GM21526 (cell line): ENCODE data around the gene KCNH5.

Experiments used
- ATAC-seq: cut with Tn5 transposase; IDR thresholded peaks from one replicate; pipeline ENCODE4 v1.9.1; 2021; ENCODE audit warnings: moderate library complexity; ENCODE audit not compliant: unreplicated experiment, low FRiP score

KCNH5 gene, protein sequence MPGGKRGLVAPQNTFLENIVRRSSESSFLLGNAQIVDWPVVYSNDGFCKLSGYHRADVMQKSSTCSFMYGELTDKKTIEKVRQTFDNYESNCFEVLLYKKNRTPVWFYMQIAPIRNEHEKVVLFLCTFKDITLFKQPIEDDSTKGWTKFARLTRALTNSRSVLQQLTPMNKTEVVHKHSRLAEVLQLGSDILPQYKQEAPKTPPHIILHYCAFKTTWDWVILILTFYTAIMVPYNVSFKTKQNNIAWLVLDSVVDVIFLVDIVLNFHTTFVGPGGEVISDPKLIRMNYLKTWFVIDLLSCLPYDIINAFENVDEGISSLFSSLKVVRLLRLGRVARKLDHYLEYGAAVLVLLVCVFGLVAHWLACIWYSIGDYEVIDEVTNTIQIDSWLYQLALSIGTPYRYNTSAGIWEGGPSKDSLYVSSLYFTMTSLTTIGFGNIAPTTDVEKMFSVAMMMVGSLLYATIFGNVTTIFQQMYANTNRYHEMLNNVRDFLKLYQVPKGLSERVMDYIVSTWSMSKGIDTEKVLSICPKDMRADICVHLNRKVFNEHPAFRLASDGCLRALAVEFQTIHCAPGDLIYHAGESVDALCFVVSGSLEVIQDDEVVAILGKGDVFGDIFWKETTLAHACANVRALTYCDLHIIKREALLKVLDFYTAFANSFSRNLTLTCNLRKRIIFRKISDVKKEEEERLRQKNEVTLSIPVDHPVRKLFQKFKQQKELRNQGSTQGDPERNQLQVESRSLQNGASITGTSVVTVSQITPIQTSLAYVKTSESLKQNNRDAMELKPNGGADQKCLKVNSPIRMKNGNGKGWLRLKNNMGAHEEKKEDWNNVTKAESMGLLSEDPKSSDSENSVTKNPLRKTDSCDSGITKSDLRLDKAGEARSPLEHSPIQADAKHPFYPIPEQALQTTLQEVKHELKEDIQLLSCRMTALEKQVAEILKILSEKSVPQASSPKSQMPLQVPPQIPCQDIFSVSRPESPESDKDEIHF

DNA sequence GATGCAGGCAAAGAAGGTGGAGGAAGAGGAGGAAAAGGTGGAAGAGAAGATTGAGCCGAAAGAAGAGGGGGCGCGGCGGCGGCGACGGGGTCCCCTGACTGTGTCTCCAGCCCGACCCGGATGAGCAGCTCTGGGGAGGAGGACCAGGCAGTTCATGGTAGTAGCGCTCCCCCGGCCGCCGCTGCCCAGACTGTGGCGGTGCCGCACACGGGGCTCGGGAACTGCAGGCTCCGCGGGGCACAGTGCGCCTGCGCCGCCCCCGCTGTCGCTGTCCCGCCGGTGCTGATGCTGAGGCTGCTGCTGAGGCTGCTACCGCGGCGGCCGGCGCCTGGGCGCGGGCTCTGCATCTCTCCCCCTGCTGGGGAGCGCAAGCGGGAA, at the start of gene KCNH5:
KCNH5 (minus strand) TSS at position 225 of the 378 bp plus-strand sequence. CDS start 272 bp downstream, outside the sequence.
- ATAC-seq, result no peak

DNA sequence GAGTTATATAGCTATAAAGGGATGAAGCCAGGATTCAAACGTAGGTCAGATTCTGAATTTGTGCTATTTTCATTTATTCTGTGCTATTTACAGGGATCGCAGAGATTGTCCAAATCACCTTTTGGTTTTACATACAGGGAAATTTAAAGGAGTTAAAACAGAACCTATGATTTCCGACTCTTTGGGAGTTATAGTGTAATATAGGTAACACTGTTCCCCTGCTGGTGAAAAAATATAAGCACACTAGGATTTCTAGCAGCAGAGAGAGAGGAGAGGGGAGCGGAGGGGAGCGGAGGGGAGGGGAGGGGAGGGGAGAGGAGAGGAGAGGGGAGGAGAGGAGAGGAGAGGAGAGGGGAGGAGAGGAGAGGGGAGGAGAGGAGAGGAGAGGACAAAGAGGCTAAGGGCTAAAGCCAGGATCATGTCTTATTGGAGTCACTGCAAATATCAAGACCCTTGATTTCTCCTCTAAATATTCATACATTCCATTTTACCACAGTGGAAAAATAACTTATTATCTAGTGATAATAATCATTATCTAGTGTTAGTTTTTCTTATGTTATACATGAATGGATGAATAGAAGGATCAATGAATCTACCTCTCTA, 46.2 kb upstream of the KCNH5 start:
- ATAC-seq, result no peak

DNA sequence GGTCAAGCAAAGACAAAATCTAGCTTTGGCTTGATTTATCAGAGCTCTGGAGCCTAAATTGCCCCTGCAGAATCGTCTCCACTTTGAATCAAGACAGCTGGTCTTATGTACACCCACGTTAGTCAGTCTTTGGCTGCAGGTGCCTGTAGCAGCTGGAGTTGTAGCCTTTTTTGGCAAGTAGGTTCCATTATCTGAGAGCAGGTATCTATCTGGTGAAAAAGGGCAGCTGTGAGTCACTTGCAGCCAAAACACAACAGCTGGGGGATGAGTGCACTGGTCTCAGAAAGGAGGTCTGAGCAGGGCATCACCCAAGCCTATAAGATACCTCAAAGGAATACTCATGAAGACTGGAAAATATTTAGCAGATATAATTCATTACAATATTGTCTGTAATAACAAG, 43.6 kb upstream of the KCNH5 start:
- no peak for ATAC-seq

DNA sequence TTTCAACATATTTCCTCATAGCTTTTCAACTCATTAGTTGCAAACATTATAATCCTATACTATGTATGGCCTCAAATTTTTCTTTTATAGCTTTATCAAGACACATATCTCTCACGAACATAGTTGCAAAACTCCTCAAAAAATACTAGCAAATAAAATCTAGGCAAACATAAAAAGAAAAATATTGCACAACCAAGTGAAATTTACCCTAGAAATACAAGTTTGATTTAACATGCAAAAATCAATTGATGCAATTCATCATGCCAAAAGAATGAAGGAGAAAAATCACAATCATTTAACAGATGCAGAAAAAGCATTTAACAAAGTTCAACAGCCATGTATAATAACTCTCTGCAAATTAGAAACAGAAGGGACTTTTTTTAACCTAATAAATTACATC, 33.3 kb upstream of the KCNH5 start:
- no peak for ATAC-seq

DNA sequence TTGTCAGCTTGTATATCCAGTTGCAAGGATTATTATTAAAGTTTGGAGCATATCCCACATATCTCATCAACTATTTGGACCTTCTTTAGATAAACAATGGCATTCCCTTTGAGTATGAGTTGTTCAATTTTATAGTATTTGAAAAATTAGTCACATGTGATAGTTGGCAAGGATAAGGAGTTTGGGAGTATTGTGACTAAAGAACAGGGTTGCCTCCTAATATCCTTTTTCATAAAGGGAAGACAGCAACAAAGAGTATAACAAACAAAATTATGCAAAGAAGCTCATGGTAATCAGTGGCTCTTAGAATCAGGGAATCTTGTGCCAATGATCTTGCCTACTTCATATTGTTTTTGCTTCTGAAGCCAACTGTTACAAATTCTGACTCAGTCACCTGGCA, 31.2 kb upstream of the KCNH5 start:
- ATAC-seq, result no peak

DNA sequence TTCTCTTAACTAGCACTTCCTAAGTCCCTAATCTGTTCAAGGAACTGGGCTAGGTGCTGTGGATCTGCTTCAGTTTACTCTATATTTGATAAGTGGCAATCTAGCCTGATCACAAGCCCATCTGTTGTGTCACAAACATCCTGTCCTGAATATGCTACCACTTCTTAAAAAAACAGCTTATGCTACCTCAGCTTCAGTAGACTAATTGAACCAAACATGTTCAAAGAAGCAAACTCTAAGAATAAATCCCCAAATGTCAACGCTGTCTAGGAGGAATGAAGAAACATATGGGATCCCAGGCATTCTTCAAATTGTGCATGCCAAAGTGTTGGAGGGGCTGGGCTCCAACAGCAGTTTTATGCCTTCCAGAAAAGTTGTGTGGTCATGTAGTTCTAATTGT, 10.4 kb upstream of the KCNH5 start:
- no peak for ATAC-seq

DNA sequence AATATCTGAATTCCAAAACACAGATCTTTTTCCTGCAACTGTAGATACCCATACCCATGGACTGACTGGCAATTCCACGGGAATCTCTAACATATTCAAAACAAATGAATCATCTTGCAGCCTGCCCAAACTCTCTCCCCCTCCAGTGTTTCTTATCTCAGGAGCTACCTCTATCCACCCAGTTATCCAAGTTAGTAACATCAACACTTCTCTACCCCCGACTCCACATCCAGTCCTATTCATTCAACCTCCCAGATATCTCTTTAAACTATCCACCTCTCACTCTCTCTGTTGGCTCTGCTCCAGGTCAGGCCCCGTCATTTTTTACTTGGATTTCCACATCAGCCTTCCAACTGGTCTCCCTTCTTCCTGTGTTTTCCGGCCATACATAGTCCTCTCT, 6.7 kb upstream of the KCNH5 start:
- ATAC-seq, result no peak

DNA sequence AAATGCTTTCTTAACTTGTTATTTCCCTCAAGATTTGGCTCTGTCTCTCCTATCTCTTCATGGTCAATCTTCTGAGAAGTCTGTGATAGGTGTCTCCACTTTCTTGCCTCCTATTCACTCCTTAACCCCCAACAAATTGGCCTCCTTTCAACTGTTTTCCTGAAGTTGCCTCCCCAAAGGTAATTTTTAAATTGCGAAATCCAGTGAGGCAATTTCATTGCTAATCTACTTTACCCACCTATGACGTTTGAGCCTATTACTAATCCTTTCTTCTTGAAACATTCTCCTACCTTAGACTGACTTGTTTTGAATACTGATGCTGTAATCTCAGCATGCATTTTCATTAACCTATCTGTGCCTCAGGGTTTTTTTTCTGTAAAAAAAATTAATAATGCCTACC, 6.0 kb upstream of the KCNH5 start:
- no peak for ATAC-seq

DNA sequence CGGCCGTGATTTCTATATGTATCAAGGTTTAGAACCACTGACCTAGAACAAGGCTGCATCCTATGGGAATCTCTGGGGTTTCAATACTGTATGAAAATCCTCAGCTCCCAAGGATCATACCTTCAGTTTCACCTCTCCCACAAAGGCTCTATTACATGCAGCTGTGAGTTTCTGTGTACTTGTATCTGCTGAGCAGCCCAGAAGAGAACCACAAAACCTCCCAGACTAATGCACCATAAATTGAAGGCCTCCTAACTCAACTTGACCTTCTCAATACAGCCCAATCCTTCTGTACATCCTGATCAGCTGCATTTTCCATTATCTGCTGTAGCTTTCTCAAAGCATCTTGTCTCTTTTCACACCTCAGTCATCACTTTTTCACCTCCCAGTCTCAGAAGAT, 5.4 kb upstream of the KCNH5 start:
- no peak for ATAC-seq

DNA sequence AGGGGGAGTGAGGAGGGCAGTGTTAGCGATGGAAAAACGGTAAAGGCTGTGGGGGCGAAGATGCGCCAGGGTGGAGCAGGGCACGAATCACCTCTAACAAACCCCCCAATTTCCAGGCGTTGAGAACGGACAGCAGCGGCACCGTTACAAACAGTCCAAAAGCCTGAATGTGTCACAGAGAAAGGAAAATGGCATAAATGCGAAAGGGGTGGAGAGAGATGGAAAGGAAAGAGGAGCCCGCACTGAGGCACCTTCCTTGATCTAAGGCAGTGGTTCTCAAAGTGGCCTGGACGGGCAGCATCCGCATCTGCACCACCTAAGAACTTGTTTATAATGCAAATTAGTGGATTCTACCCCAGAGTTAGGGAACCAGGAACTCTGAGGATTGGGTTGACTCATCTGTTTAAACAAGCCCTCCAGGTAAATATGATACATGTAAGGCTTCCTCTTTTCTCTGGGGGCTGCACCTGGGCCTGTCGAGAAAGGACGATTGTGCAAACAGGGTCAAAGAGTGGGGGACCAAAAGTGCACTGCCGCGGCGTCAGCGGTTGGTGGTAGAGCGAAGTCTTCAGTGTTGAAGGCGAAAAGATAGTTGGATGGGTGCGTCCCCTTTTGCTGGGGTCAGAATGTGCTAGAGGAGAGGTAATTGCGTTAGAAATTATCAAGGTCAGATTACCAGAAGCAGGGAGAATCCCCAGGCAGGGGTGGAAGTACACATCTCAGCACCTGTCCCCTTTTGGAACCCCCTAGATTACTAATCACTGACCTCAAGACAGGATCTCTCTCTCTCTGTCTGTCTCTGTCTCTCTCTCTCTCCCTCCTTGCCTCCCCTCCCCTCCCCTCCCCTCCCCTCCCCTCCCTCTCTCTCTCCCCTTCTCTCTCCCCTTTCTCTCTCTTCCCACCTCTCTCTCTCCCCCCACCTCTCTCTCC, 1.3 kb upstream of the KCNH5 start:
- no peak for ATAC-seq

DNA sequence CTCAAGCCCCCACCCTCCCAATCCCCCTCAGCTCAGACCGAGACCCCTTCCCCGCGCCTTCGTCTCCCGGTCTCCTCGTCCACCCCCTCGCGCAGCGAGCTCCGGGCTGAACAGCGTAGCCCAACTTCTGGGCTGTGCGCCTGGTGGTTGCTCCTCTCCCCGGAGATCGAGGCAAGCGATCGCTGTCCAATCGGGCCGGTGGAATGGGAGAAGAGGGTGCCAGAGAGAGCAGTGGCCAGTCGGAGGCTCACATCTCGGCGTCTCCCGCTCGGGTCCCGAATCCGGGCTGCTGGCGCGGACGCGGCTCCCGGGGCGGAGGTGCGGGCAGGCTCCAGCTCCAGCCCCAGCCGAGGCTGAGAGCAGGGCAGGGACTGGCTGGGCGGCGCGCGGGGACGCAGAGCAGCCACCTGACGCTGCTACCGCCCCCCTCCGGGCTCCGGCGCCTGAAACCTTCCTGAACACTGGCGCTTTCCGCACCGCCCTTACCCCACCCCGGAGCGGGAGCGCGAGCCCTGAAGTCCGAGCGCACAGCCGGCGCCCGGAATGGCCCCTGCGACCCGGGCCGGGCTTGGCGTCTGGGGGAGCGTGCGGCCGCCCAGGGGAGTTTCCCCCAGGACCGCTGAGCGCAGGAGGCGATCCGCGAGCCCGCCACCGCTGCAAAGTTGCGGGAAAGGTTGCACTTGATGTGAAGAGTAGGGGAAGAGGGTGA, 508 bp upstream of the KCNH5 start:
- no peak for ATAC-seq

DNA sequence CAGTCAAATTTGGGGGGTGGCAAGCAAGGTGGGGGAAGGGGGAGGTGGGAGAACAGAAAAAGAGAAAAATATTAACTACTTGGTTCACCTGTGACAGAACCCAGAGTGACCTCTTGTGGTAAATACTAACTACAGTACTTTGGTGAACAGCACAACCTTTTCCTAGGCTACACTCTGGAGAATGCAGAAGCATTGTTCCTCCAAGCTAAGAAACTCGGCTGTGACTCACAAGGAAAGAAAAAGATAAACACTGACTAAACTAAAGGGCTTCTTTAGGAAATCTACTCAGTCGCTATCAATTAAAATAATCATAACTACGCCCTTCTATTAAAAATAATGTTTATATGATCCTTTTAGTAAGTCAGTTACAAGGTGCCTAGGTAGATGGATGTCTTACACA, 5.4 kb downstream of the KCNH5 start:
- no peak for ATAC-seq

DNA sequence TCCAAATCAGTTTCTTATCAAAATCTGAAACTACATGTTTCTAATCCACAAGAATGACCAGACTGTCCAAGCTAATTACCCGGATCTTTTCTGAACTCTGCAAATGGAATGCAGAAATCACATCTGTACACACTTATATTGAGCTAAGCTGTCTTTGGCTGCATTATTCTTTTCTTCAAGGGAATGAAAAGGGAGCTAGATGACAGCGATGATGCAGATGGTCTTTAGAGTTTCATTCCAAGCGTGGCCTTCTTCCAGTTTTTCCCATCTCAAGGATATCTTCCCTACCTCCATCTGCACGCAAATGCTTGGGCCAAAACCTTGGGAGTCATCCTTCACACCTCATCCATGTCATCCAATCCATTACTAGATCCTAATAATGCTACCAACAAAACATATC, 12.6 kb downstream of the KCNH5 start:
- ATAC-seq, result no peak

DNA sequence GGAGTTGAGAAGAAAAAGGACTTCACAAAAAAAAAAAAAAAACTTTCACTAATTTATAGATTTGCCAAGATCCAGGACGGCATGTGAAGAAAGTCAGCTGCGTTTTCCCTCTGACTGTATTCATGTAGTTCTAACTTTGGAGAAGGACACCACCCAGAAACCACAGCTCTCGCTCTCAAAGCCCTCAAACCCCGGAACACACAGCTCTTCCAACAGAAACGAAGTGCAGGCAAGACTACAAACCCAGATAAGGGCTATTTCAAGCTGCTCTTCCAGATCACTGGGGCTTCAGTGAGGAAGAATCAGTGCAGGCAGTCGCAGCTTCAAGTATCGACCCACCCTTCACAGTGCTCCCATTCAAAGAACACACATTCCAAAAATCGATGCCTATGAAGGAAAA, 13.2 kb downstream of the KCNH5 start:
- no peak for ATAC-seq

DNA sequence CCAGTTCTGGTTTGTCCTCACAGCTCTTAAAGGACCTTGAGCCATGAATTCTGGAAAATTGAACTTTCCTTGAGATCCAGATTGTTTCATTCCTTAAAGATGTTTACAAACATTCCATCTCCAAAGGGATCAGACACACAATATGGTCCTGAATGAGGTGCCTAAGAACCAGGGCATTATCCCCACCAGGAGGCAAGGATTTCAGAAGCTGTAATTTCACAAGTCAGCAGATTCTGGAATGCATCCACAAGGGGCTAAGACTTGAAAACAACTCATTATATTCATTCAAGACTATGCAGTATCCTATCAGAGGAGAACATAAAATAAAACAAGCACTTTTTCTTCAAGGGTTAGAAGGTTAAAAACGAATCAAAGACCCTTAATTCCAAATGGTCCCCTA, 15.1 kb downstream of the KCNH5 start:
- no peak for ATAC-seq

DNA sequence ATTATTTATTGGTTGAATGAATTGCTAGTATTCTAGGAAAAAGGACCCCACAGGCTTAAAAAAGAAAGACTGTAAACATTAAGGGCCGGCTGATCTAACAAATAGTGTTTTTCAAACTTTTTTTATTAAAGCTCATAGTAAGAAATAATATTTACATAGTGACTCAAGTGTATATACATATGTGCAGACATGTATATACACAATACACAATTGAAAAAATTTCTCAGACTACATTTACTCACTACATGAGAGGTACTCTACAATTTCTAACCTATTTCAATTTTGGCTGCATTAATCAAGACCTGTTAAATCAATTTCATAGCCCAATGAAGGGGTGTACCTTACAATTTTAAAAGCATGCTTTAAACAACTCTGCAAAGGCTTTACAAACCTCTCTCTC, 17.5 kb downstream of the KCNH5 start:
- no peak for ATAC-seq

DNA sequence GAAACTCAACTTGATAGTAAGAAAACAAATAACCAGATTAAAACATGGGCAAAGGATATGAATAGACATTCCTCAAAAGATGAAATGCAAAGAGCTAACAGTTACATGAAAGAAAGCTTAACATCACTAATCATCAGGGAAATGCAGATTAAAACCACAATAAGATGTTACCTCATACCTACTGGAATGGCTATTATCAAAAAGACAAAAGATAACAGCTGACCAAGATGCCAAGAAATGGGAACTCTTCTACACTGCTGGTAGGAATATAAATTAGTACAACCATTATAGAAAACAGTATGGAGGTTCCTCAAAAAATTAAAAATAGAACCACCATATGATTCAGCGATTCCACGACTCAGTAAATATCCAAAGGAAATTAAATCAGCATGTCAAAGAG, 18.8 kb downstream of the KCNH5 start:
- ATAC-seq, result no peak

DNA sequence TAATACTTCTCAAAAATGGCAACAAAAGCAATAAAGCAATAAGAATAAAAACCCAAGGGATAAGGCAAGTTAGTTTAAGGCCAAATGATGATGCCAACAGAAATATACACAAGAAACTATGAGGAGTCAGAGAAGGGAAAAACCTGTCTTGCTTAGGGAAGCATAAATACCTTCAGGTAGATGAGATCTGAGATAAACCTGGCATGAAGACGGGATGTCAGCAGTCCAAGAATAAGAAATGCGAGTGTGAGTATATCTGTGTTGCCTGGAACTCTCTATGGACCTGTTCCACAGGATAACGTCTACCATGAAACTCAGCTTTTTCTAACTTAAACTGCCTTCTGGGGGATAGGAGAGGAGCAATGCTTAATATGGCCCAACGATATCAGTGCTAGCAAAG, 30.6 kb downstream of the KCNH5 start:
- no peak for ATAC-seq

DNA sequence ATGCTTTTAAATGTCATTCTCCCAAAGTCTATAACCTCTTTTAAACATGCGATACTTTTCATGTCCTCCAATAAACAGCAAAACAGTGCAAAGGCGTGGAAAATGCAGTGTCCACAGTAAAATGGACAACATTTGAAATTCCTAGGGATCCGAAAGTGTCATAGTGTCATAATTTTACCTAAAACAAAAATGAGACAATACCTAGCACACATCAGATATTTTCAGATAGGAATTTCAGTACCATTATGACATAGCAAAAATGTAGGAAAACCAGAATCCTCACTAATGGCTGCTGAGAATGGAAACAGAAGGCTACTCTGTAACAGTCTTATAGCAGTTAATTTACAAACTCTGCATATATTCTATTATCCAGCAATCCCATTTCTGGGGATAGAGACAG, 33.1 kb downstream of the KCNH5 start:
- no peak for ATAC-seq

DNA sequence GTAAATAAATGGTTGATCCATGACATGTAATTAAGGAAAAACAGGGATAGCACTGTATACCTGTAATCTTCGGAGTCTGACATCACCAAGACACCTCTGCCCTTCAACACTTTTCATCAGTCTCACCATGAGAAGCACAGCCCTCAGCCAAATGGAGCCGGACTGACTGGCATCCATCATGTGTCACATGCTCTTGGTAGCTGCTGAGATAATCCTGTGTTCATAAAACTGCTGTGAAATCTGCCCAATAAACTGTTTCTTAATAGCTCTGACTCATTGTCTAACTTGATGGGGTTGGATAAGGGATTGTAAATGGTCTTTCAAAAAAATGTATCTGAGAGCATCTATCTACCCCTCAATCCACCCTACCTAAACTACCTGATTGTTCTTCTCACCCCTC, 33.6 kb downstream of the KCNH5 start:
- ATAC-seq, result no peak
